IPS-20b (cell line): ENCODE measurements around the gene CD55.
"Not testable (repeated sequence)": the region's sequence is repeated elsewhere in the genome, so short reads cannot be mapped to it uniquely, and the experiment has no call there.

Experiments used
- H3K27ac ChIP-seq: one replicate; pipeline ENCODE4 v1.5.1; 2013; ENCODE audit warnings: low read length
- H3K27me3 ChIP-seq: 2 replicates; pipeline ENCODE4 v1.6.1; 2013; ENCODE audit warnings: mild to moderate bottlenecking, low read length, inconsistent platforms; ENCODE audit not compliant: insufficient read depth
- H3K36me3 ChIP-seq: 2 replicates; pipeline ENCODE4 v1.6.1; 2013; ENCODE audit warnings: low read depth, mild to moderate bottlenecking, inconsistent platforms, low read length, moderate library complexity; ENCODE audit not compliant: insufficient read depth
- H3K4me1 ChIP-seq: 2 replicates; pipeline ENCODE4 v1.6.1; 2013; ENCODE audit warnings: mild to moderate bottlenecking, control low read depth, inconsistent platforms, low read length, moderate library complexity; ENCODE audit not compliant: insufficient read depth
- H3K4me3 ChIP-seq: 2 replicates; pipeline ENCODE4 v1.5.1; 2013; ENCODE audit warnings: mild to moderate bottlenecking, low read length, inconsistent platforms
- H3K9ac ChIP-seq: 2 replicates; pipeline ENCODE4 v1.6.1; 2013; ENCODE audit warnings: low read depth, mild to moderate bottlenecking, inconsistent platforms, low read length, moderate library complexity
- H3K9me3 ChIP-seq: 2 replicates; pipeline ENCODE4 v1.6.1; 2013; ENCODE audit warnings: mild to moderate bottlenecking, low read depth, low read length, inconsistent platforms; ENCODE audit not compliant: insufficient read depth

The CD55 gene

DNA sequence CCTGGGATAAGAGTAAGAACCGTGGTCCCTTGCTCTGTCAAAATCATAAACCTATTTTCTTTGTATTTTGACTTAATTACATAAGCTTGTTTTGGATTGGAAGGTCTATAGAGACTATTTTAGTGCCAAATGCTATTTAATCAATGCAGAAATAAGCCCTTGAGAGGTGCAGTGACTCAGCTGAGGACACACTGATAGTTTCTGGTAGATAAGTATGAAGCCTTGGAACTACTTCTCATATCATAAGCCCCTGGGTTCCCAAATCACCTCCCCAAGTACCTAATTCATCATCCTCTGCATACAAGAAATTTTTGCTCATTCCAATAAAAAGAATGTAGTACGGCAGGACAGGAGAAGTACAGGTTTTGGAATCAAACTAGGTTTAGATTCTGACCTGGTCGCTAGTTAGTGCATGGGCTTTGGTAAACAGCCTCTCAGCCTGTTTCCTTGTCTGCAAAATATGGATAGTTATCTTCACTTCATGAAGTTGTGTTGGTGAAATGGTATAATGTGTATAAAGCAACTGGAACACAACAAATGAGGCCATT, 3.3 kb upstream of the CD55 start:
- H3K27me3 ChIP-seq, result no peaks in the 10 kb centered on the region; the same call in 1 of the 2 replicates
- no peaks in the 10 kb centered on the region; the same call in 1 of the 2 replicates for H3K4me1 ChIP-seq
- H3K4me3 ChIP-seq, result no peak overlapping the region
- no peaks in the 10 kb centered on the region for H3K9me3 ChIP-seq
- no peak overlapping the region for H3K27ac ChIP-seq
- H3K9ac ChIP-seq, result no peak overlapping the region
- no peaks in the 10 kb centered on the region for H3K36me3 ChIP-seq

GRCh38 chr1:207319199-207319598, 2.3 kb upstream of the CD55 start:
- H3K4me1 ChIP-seq, result no peaks in the 10 kb centered on the region; the same call in 1 of the 2 replicates
- H3K27me3 ChIP-seq, result no peaks in the 10 kb centered on the region; the same call in 1 of the 2 replicates
- H3K4me3 ChIP-seq, result no peak overlapping the region
- no peaks in the 10 kb centered on the region for H3K9me3 ChIP-seq
- no peak overlapping the region for H3K27ac ChIP-seq
- no peak overlapping the region for H3K9ac ChIP-seq
- H3K36me3 ChIP-seq, result peaks cover 7% of the 10 kb centered on the region

DNA sequence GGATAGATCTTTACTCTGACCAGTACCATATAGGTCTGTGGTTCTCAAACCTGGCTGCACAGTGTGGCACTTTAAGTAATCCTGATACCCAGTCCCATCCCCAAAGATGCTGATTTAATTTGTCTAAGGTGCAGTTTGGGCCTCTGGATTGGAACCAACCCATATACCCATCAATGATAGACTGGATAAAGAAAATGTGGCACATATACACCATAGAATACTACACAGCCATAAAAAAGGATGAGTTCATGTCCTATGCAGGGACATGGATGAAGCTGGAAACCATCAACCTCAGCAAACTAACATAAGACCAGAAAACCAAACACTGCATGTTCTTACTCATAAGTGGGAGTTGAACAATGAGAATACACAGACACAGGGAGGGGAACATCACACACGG, 1.4 kb upstream of the CD55 start:
- not testable (repeated sequence) for H3K27me3 ChIP-seq, H3K4me1 ChIP-seq, H3K4me3 ChIP-seq, H3K9ac ChIP-seq, H3K27ac ChIP-seq, H3K9me3 ChIP-seq
- peaks cover 13% of the 10 kb centered on the region for H3K36me3 ChIP-seq

DNA sequence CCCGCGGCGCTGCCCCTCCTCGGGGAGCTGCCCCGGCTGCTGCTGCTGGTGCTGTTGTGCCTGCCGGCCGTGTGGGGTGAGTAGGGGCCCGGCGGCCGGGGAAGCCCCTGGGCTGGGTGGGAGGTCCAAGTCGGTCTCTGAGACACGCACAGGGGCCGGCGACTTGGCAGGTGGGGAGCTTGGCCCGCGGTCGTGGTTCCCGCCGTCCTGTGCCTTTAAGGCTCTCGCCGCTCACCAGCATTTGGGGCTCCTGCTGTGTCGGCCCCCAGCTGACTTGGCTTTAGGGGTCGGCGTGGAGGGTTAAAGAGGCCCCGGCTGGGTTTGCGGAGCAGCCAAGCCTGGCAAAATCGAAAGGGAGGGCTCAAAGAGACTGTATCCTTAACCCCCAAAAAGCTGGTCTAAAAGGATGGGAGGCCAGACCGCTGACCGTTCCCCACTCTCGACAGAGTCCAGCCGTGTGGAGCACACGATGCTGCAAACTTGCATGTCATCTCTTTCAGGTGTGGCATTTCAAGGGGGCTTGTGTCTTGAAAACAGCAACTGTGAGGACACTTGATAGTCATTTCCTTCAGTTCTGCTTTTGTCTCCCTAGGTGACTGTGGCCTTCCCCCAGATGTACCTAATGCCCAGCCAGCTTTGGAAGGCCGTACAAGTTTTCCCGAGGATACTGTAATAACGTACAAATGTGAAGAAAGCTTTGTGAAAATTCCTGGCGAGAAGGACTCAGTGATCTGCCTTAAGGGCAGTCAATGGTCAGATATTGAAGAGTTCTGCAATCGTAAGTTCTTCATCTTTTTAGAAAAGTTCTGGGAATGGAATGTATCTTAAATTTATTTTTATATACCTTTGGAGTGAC, 540 bp downstream of the CD55 start:
- H3K4me1 ChIP-seq, result no peaks in the 10 kb centered on the region
- H3K27me3 ChIP-seq, result no peaks in the 10 kb centered on the region; the same call in 1 of the 2 replicates
- peaks cover 32% of the 10 kb centered on the region for H3K36me3 ChIP-seq
- no peaks in the 10 kb centered on the region for H3K9me3 ChIP-seq
- peak overlapping the region; percentile 82 for H3K9ac ChIP-seq
- H3K27ac ChIP-seq, result no peak overlapping the region
- H3K4me3 ChIP-seq, result peak overlapping the region; percentile 80

DNA sequence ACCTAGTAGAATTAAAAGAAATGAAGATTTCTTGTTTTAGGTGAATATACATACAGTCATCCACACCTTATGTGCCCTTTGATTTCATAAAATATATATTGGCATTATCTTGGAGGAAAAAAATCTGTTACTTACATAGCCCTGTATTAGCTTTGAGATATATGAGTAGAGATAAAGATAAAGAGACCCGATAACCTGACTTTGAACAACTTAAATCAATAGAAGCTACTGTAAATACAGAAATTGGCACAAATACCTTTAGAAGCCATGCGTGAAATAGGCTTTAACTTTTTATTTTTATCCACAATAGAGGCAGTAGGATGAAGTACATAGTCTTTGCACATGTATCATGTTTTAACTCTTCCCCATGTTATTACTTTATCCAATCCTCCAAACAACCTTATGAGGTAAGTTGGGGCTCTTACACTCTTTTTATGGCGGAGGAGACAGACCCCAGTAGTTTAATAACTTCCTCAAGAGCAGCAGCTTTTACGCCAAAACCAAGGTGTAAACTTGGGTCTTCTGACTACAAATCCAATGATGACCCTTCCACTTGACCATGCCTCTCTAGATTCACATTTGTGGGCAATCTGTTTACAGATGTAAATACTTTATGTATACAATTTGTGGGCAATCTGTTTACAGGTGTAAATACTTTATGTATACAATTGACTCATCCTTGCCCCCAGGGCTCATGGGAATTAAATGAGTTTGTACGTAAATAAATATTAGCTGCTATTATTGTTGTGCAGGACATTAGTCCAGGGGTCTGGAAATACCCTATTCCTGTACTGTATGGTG, 2.1 kb downstream of the CD55 start:
- Histone ChIP-seq H3K4me3 (no peak overlapping the region), H3K36me3 (peaks cover 48% of the 10 kb centered on the region), H3K27me3 (no peaks in the 10 kb centered on the region; the same call in 1 of the 2 replicates), H3K27ac (no peak overlapping the region), H3K4me1 (no peaks in the 10 kb centered on the region), H3K9me3 (no peaks in the 10 kb centered on the region), H3K9ac (no peak overlapping the region)

DNA sequence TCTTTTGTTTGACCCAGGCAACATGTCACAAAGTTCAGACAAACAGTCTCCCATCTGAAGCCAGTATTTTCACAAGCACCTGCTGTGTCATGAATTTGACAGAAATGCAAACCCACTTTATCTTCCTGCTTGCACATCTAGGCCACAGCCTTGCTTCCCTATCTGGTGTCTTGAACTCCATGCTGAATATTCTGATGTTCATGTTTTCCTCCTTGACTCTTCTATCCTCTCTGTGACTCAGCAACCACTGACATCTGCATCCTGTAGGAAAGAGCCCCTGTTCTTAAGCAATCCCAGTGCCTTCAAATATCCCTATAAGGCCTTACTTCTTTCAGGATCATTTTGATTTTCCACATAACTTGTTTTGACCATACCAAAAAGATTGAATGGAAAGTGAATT, 6.5 kb downstream of the CD55 start:
- Histone ChIP-seq H3K27me3 (no peaks in the 10 kb centered on the region), H3K4me3 (no peak overlapping the region), H3K9ac (no peak overlapping the region), H3K36me3 (peaks cover 83% of the 10 kb centered on the region), H3K4me1 (no peaks in the 10 kb centered on the region), H3K27ac (no peak overlapping the region), H3K9me3 (no peaks in the 10 kb centered on the region)

DNA sequence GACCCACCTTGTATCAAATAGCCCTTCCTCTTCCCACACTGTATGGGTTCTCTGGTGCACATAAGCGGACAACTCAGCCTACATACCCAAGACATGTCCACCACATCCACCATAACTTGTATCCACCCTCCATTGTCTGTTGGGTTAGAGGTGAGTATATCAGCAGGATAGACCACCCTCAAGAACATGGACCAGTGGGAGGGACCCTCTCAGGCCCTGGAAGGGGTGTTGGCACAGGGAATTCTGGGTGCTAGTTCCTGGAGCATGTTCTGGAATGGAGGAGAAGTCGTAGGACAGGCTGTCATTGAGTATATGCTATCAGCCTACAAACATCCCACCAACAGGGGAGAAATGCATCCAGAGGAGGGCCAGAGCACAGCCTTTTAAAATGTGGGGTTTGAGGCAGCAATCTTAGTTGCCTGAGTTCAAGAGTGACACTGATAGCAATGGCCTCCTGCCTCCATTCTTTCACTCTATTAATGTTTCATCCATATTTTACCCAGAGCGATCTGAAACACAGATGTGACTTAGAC, 7.5 kb downstream of the CD55 start:
- Histone ChIP-seq H3K9me3 (no peaks in the 10 kb centered on the region), H3K27me3 (no peaks in the 10 kb centered on the region), H3K9ac (no peak overlapping the region), H3K4me1 (no peaks in the 10 kb centered on the region), H3K36me3 (peaks cover 82% of the 10 kb centered on the region), H3K4me3 (no peak overlapping the region), H3K27ac (no peak overlapping the region)

DNA sequence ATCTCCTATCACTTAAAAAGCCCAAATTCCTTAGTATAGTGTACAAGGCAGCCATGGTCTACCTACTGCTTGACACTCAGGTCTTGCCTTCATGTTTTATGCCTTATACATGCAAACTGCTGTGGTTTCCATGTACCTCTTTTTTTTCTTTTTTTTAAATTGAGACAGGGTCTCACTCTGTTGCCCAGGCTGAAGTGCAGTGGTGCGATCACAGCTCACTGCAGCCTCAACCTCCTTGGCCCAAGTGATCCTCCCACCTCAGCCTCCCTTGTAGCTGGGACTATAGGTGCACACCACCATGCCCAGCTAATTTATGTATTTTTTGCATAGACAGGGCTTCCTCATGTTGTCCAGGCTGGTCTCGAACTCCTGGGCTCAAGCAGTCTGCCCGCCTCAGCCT, 8.0 kb downstream of the CD55 start:
- Histone ChIP-seq H3K4me3 (no peak overlapping the region), H3K9ac (no peak overlapping the region), H3K27me3 (no peaks in the 10 kb centered on the region), H3K4me1 (no peaks in the 10 kb centered on the region), H3K9me3 (no peaks in the 10 kb centered on the region), H3K27ac (no peak overlapping the region), H3K36me3 (peaks cover 82% of the 10 kb centered on the region)

GRCh38 chr1:207330011-207330710, 8.7 kb downstream of the CD55 start:
- no peak overlapping the region for H3K4me3 ChIP-seq
- peaks cover 83% of the 10 kb centered on the region for H3K36me3 ChIP-seq
- no peak overlapping the region for H3K27ac ChIP-seq
- H3K9ac ChIP-seq, result no peak overlapping the region
- H3K4me1 ChIP-seq, result no peaks in the 10 kb centered on the region
- H3K9me3 ChIP-seq, result no peaks in the 10 kb centered on the region
- H3K27me3 ChIP-seq, result no peaks in the 10 kb centered on the region

DNA sequence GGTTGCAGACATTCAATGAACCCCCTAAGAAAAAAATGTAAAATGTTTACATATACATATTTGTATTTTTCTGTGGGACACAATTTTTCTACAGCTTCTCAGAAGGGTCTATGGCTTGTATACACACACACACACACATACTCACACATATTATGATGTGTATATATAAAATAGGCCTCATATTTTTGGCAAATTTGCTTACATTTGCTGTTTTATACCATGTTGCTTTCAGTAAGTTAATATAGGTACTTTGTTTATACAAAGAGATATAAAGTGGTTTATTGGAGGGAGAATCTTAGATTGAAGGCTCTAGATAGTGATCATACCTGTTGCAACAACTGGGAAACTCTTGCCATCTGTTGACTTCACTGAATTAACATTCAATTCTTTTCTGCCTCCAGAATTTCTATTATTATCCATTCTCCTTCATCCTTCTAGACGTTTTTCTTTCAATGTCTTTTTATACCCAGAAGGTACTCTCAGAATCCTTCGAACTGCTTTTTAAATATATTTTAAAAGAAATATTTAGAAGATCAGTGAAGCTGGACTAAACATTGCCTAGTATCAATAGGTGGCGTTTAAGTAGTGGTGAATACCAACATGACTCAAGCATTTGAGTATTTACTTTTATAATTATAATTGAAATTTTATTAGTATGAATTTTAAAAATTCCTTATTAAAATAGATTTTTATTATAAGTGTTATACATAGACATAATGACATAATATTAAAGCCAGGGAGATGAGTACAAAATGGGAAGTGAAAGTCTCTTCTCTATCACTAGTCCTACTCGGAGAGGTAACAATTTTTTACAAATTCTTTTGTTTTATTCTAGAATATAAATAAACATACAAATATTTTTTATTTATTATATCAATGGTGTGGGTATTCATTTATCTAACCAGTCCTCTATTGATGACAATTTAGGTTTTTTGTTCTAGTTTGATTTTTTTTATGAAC, 10.2 kb downstream of the CD55 start:
- Histone ChIP-seq H3K4me3 (no peak overlapping the region), H3K36me3 (peaks cover 77% of the 10 kb centered on the region), H3K9me3 (no peaks in the 10 kb centered on the region), H3K27me3 (no peaks in the 10 kb centered on the region), H3K27ac (no peak overlapping the region), H3K9ac (no peak overlapping the region), H3K4me1 (no peaks in the 10 kb centered on the region)
